CD14-positive monocyte (primary cell): ENCODE measurements around the gene C1QTNF8. TPM values are rescaled to one million over a fixed set of nuclear protein-coding genes. Genes with fewer than 3 reads are reported as not detected.

Experiments
- DNase-seq, 3 donors: peaks; one replicate each; pipeline ENCODE4 v3.0.0-alpha.2; 2011 to 2022
- H2AFZ ChIP-seq: 2 replicates; pipeline ENCODE4 v1.6.0; 2012; ENCODE audit warnings: mild to moderate bottlenecking, low read depth, low read length, inconsistent platforms; ENCODE audit not compliant: insufficient read depth, poor library complexity, severe bottlenecking
- H3K27ac ChIP-seq, 2 donors: 1 replicate in 1 of 2; 2 replicates in 1 of 2; pipeline ENCODE4 v1.5.1; 2012 to 2013; ENCODE audit warnings: low read length in 2 of 2, control low read depth in 1 of 2, inconsistent platforms in 1 of 2, low read depth in 1 of 2, mild to moderate bottlenecking in 1 of 2
- H3K27me3 ChIP-seq, 2 donors: one replicate each; pipeline versions ENCODE4 v1.6.0 to v1.6.1; 2011 to 2013; ENCODE audit warnings: low read length in 2 of 2; ENCODE audit not compliant: control insufficient read depth in 2 of 2, insufficient read depth in 2 of 2
- H3K36me3 ChIP-seq, 2 donors: replicated peaks in 1 of 2; 1 replicate in 1 of 2; 2 replicates in 1 of 2; pipeline versions ENCODE4 v1.5.1 to v1.6.1; 2012 to 2013; ENCODE audit warnings: low read length in 2 of 2, control low read depth in 1 of 2, inconsistent platforms in 1 of 2, mild to moderate bottlenecking in 1 of 2; ENCODE audit not compliant: insufficient read depth in 2 of 2, control insufficient read depth in 1 of 2
- H3K4me1 ChIP-seq, 2 donors: 1 replicate in 1 of 2; 2 replicates in 1 of 2; pipeline versions ENCODE4 v1.5.1 to v1.6.1; 2012 to 2013; ENCODE audit warnings: low read length in 2 of 2, control low read depth in 1 of 2, inconsistent platforms in 1 of 2, mild to moderate bottlenecking in 1 of 2, moderate library complexity in 1 of 2; ENCODE audit not compliant: insufficient read depth in 2 of 2, control insufficient read depth in 1 of 2
- H3K4me2 ChIP-seq: replicated peaks from 2 replicates; pipeline ENCODE3; 2012; ENCODE audit warnings: low read length, moderate library complexity, mild to moderate bottlenecking; ENCODE audit not compliant: poor library complexity, severe bottlenecking; ENCODE audit errors: extremely low read depth
- H3K4me3 ChIP-seq, 3 experiments: fragments of 200-600 bp in 1 of 3; sonication (generic) in 1 of 3; replicated peaks in 1 of 3; 1 replicate in 2 of 3; 2 replicates in 1 of 3; pipeline ENCODE4 v1.5.1; 2011 to 2013; ENCODE audit warnings: low read length in 3 of 3, mild to moderate bottlenecking in 3 of 3, control low read depth in 2 of 3, low read depth in 2 of 3, inconsistent platforms in 1 of 3, moderate library complexity in 1 of 3
- H3K79me2 ChIP-seq: 2 replicates; pipeline ENCODE4 v1.6.0; 2012; ENCODE audit warnings: mild to moderate bottlenecking, control low read depth, inconsistent platforms, low read length, moderate library complexity; ENCODE audit not compliant: insufficient read depth
- H3K9ac ChIP-seq: 2 replicates; pipeline ENCODE4 v1.6.0; 2017; ENCODE audit warnings: low read length, mild to moderate bottlenecking; ENCODE audit not compliant: insufficient read depth, poor library complexity, severe bottlenecking
- H3K9me3 ChIP-seq, 2 donors: replicated peaks in 1 of 2; 1 replicate in 1 of 2; 2 replicates in 1 of 2; pipeline versions ENCODE4 v1.5.1 to v1.6.1; 2012 to 2013; ENCODE audit warnings: low read length in 2 of 2, control low read depth in 1 of 2; ENCODE audit not compliant: control insufficient read depth in 1 of 2, insufficient read depth in 1 of 2
- H4K20me1 ChIP-seq: 2 replicates; pipeline ENCODE4 v1.6.0; 2012; ENCODE audit warnings: mild to moderate bottlenecking, low read length, control low read depth, moderate library complexity; ENCODE audit not compliant: insufficient read depth
- H3K27ac Mint-ChIP-seq, 7 donors: one replicate each; pipeline ENCODE4 v1.8.0; 2020; ENCODE audit warnings: mild to moderate bottlenecking in 7 of 7, mixed read lengths in 7 of 7, moderate library complexity in 6 of 7, inconsistent platforms in 2 of 7
- H3K27me3 Mint-ChIP-seq, 3 donors: one replicate each; pipeline ENCODE4 v1.8.0; 2021 to 2022; ENCODE audit warnings: low read depth in 3 of 3, mild to moderate bottlenecking in 3 of 3, mixed read lengths in 3 of 3, moderate library complexity in 3 of 3, inconsistent platforms in 1 of 3
- H3K36me3 Mint-ChIP-seq, 2 donors: one replicate each; pipeline ENCODE4 v1.8.0; 2020; ENCODE audit warnings: mixed read lengths in 2 of 2, inconsistent platforms in 1 of 2, mild to moderate bottlenecking in 1 of 2
- H3K4me1 Mint-ChIP-seq: one replicate; pipeline ENCODE4 v1.8.0; 2020; ENCODE audit warnings: mild to moderate bottlenecking, mixed read lengths
- H3K4me3 Mint-ChIP-seq, 2 donors: one replicate each; pipeline ENCODE4 v1.8.0; 2020; ENCODE audit warnings: mild to moderate bottlenecking in 2 of 2, mixed read lengths in 2 of 2, moderate library complexity in 1 of 2
- H3K9me3 Mint-ChIP-seq, 7 donors: one replicate each; pipeline ENCODE4 v1.8.0; 2020 to 2022; ENCODE audit warnings: mixed read lengths in 7 of 7, mild to moderate bottlenecking in 6 of 7, moderate library complexity in 6 of 7, inconsistent platforms in 2 of 7
- CTCF ChIP-seq: fragments of 200-600 bp; IDR thresholded peaks from one replicate; pipeline ENCODE4 v1.8.0; 2022; ENCODE audit warnings: antibody characterized with exemption, mild to moderate bottlenecking
- WGBS: methylation state at CpG from one replicate; pipeline ENCODE4 v1.1.5; 2013; ENCODE audit warnings: missing lambda C conversion rate; ENCODE audit not compliant: insufficient coverage; 5-methylcytosine and 5-hydroxymethylcytosine counted together
- intact Hi-C, 2 donors: fragments of 100-400 bp; cut with micrococcal nuclease; formaldehyde crosslinking; loops; one replicate each; pipeline versions ENCODE4 v1.15.0 to v1.15.1; 2023
- polyA plus RNA-seq, 3 donors: library from polyadenylated mRNA; depleted of rRNA in 1 of 3; unstranded in 2 of 3; stranded (reverse) in 1 of 3; fragments of 300-500 nt in 2 of 3; fragments of >200 nt in 1 of 3; fragmentation: Illumina TruSeq in 2 of 3; gene quantifications; 1 replicate in 2 of 3; 2 replicates in 1 of 3; pipeline ENCODE4 v1.2.3, GENCODE V29; 2012 to 2021

C1QTNF8 gene
- polyA plus RNA-seq, 3 donors = not detected

GRCh38 chr16:1069154-1069553 lies 26.9 kb downstream of the C1QTNF8 start:
- H3K4me3 Mint-ChIP-seq = no peak overlapping the region
- Histone ChIP-seq H3K9me3 (no peaks in the 10 kb centered on the region), H3K4me1 (no peaks in the 10 kb centered on the region), H3K79me2 (no peaks in the 10 kb centered on the region), H3K4me3 (no peak overlapping the region), H3K27ac (no peak overlapping the region), H3K27me3 (peaks cover 0 to 42% of the 10 kb centered on the region in 2 donors), H2AFZ (no peak overlapping the region), H4K20me1 (no peaks in the 10 kb centered on the region), H3K4me2 (no peak overlapping the region), H3K9ac (no peak overlapping the region), H3K36me3 (no peaks in the 10 kb centered on the region)
- H3K9me3 Mint-ChIP-seq = peaks cover 0 to 3% (median 2%) of the 10 kb centered on the region in 7 donors
- no peaks in the 10 kb centered on the region for H3K36me3 Mint-ChIP-seq
- 96% methylated on average over 5 of the region's 7 CpGs for WGBS
- DNase-seq = no peak
- no peak for TF ChIP-seq CTCF
- H3K4me1 Mint-ChIP-seq = no peaks in the 10 kb centered on the region
- H3K27ac Mint-ChIP-seq = no peak overlapping the region
- peaks cover 32 to 81% (median 47%) of the 10 kb centered on the region in 3 donors for H3K27me3 Mint-ChIP-seq
- intact Hi-C loops = no loop called here

- H3K9me3 ChIP-seq = no peaks in the 10 kb centered on the region
- peaks cover 0 to 39% of the 10 kb centered on the region in 2 donors for H3K27me3 ChIP-seq
- no peaks in the 10 kb centered on the region for H3K36me3 ChIP-seq
- H2AFZ ChIP-seq = no peak overlapping the region
- H3K4me1 ChIP-seq = no peaks in the 10 kb centered on the region
- no peak for TF ChIP-seq CTCF
- no peak overlapping the region for H3K4me3 ChIP-seq
- no peak overlapping the region for H3K27ac ChIP-seq
- no peaks in the 10 kb centered on the region for H3K79me2 ChIP-seq
- Mint-ChIP-seq H3K36me3 (no peaks in the 10 kb centered on the region), H3K4me3 (no peak overlapping the region), H3K27me3 (peaks cover 32 to 80% (median 47%) of the 10 kb centered on the region in 3 donors), H3K9me3 (peaks cover 0 to 3% (median 2%) of the 10 kb centered on the region in 7 donors), H3K27ac (no peak overlapping the region), H3K4me1 (no peaks in the 10 kb centered on the region)
- no peak for DNase-seq
- no peak overlapping the region for H3K4me2 ChIP-seq
- WGBS = 77% methylated on average over 15 of the region's 18 CpGs
- H4K20me1 ChIP-seq = no peaks in the 10 kb centered on the region
- H3K9ac ChIP-seq = no peak overlapping the region
- intact Hi-C loops = no loop called here
These were observed 27.6 kb downstream of the C1QTNF8 start for GRCh38 chr16:1068451-1068850.
